ENCODE results near the gene RRM1.
A peak's percentile ranks its signal among the peaks of the same experiment; 100 is the strongest.
"Not testable (repeated sequence)": the region's sequence is repeated elsewhere in the genome, so short reads cannot be mapped to it uniquely, and the experiment has no call there.

The RRM1 gene

GRCh38 chr11:4146070-4146771, 51.6 kb downstream of the RRM1 start:
- DNase-seq, result no peak

- DNase-seq, result no peak
These were observed 52.1 kb downstream of the RRM1 start for GRCh38 chr11:4146772-4147098.

- DNase-seq, result no peak
These were observed 59.9 kb downstream of the RRM1 start for GRCh38 chr11:4154503-4154902.

GRCh38 chr11:4156571-4156970, 62.0 kb downstream of the RRM1 start:
- no peak for DNase-seq

- not testable (repeated sequence) for DNase-seq
These were observed 64.2 kb downstream of the RRM1 start for GRCh38 chr11:4158818-4159217.

GRCh38 chr11:4161305-4161704, 66.7 kb downstream of the RRM1 start:
- no peak for DNase-seq

GRCh38 chr11:4164884-4165590, 70.4 kb downstream of the RRM1 start:
- no peak for DNase-seq

GRCh38 chr11:4167292-4167691, 72.7 kb downstream of the RRM1 start:
- no peak for DNase-seq

- DNase-seq, result no peak
These were observed 73.2 kb downstream of the RRM1 start for GRCh38 chr11:4167758-4168157.

GRCh38 chr11:4175620-4176350, 81.2 kb downstream of the RRM1 start:
- DNase-seq, result peak; percentile 8

- no peak for DNase-seq
These were observed 84.4 kb downstream of the RRM1 start for GRCh38 chr11:4178813-4179662.

- DNase-seq, result no peak
These were observed 86.0 kb downstream of the RRM1 start for GRCh38 chr11:4180441-4181183.

GRCh38 chr11:4181782-4182721, 87.5 kb downstream of the RRM1 start:
- DNase-seq, result peak; percentile 12

- DNase-seq, result no peak
These were observed 88.9 kb downstream of the RRM1 start for GRCh38 chr11:4183410-4184057.

GRCh38 chr11:4184163-4184916, 89.7 kb downstream of the RRM1 start:
- DNase-seq, result no peak

GRCh38 chr11:4185561-4185960, 91.0 kb downstream of the RRM1 start:
- no peak for DNase-seq

- no peak for DNase-seq
These were observed 92.0 kb downstream of the RRM1 start for GRCh38 chr11:4186464-4187054.

- peak; percentile 80 for DNase-seq
These were observed 92.7 kb downstream of the RRM1 start for GRCh38 chr11:4187055-4187988.

Measured in CD4-positive, alpha-beta T cell treated with Interleukin-17A for 1 hour (primary cell).